CD4-positive, alpha-beta memory T cell (primary cell): ENCODE results near the gene MYBBP1A. TPM values are rescaled to one million over a fixed set of nuclear protein-coding genes. Genes with fewer than 3 reads are reported as not detected.

Source experiments
- CTCF ChIA-PET: fragments of 350-600 bp; sonication (Branson Sonifier 250); formaldehyde crosslinking; loops from one replicate; lab custom pipeline; 2021; ENCODE audit warnings: inconsistent platforms; ENCODE audit not compliant: partially characterized antibody; lab: Charles Lee
- POLR2A ChIA-PET: fragments of 350-600 bp; sonication (Branson Sonifier 250); formaldehyde crosslinking; loops from one replicate; lab custom pipeline; 2021; ENCODE audit not compliant: partially characterized antibody; lab: Charles Lee
- DNase-seq, 5 donors: peaks; one replicate each; pipeline versions ENCODE4 v3.0.0 to v3.0.0-alpha.2; 2020 to 2022; ENCODE audit warnings: mixed read lengths in 1 of 5
- H3K27ac ChIP-seq: one replicate; pipeline ENCODE4 v1.7.0; 2013; ENCODE audit warnings: low read depth, low read length
- H3K27me3 ChIP-seq: 2 replicates; pipeline ENCODE4 v1.7.0; 2013; ENCODE audit warnings: mild to moderate bottlenecking, low read length, moderate library complexity; ENCODE audit not compliant: insufficient read depth
- H3K36me3 ChIP-seq: 2 replicates; pipeline ENCODE4 v1.7.0; 2013; ENCODE audit warnings: mild to moderate bottlenecking, low read length, moderate library complexity; ENCODE audit not compliant: insufficient read depth
- H3K4me1 ChIP-seq: 2 replicates; pipeline ENCODE4 v1.7.0; 2013; ENCODE audit warnings: mild to moderate bottlenecking, low read length, moderate library complexity; ENCODE audit not compliant: insufficient read depth
- H3K4me3 ChIP-seq, 2 donors: one replicate each; pipeline ENCODE4 v1.7.0; 2013; ENCODE audit warnings: low read length in 2 of 2, mild to moderate bottlenecking in 1 of 2
- H3K9me3 ChIP-seq, 2 donors: one replicate each; pipeline ENCODE4 v1.7.0; 2013; ENCODE audit warnings: low read length in 2 of 2, control low read depth in 1 of 2; ENCODE audit not compliant: control insufficient read depth in 1 of 2
- H3K27ac Mint-ChIP-seq, 7 donors: one replicate each; pipeline ENCODE4 v1.8.0; 2020 to 2021; ENCODE audit warnings: mixed read lengths in 7 of 7, mild to moderate bottlenecking in 6 of 7, inconsistent platforms in 3 of 7, moderate library complexity in 3 of 7
- H3K27me3 Mint-ChIP-seq, 2 donors: one replicate each; pipeline ENCODE4 v1.8.0; 2020 to 2021; ENCODE audit warnings: mixed read lengths in 2 of 2
- H3K36me3 Mint-ChIP-seq, 2 donors: one replicate each; pipeline ENCODE4 v1.8.0; 2020 to 2021; ENCODE audit warnings: mixed read lengths in 2 of 2, inconsistent platforms in 1 of 2, mild to moderate bottlenecking in 1 of 2
- H3K4me1 Mint-ChIP-seq, 4 donors: one replicate each; pipeline ENCODE4 v1.8.0; 2020 to 2021; ENCODE audit warnings: mixed read lengths in 4 of 4, mild to moderate bottlenecking in 1 of 4
- H3K4me3 Mint-ChIP-seq, 8 donors: one replicate each; pipeline ENCODE4 v1.8.0; 2020 to 2021; ENCODE audit warnings: mixed read lengths in 8 of 8, mild to moderate bottlenecking in 7 of 8, moderate library complexity in 6 of 8, inconsistent platforms in 3 of 8
- H3K9me3 Mint-ChIP-seq, 8 donors: one replicate each; pipeline ENCODE4 v1.8.0; 2020 to 2021; ENCODE audit warnings: mixed read lengths in 8 of 8, mild to moderate bottlenecking in 5 of 8, inconsistent platforms in 3 of 8, moderate library complexity in 1 of 8
- intact Hi-C: fragments of 100-400 bp; cut with micrococcal nuclease; formaldehyde crosslinking; loops from one replicate; pipeline ENCODE4 v1.15.1; 2023
- polyA plus RNA-seq, 2 donors: library from polyadenylated mRNA; unstranded; fragments of 300-500 nt; fragmentation: Illumina TruSeq; gene quantifications; one replicate each; pipeline ENCODE4 v1.2.3, GENCODE V29; 2021
- total RNA-seq, 2 experiments: library from RNA; stranded (reverse); gene quantifications; one replicate each; pipeline ENCODE4 v1.2.3, GENCODE V29; 2021

The MYBBP1A gene
- total and polyA plus RNA-seq, 4 experiments from 2014 or later = 12.5 to 74.7 (median 54.3) TPM

- H3K9me3 Mint-ChIP-seq = no peaks in the 10 kb centered on the region
- H3K36me3 Mint-ChIP-seq = peaks cover 19 to 47% of the 10 kb centered on the region in 2 donors
- no peak overlapping the region for H3K27ac Mint-ChIP-seq
- H3K27ac ChIP-seq = no peak overlapping the region
- H3K4me1 ChIP-seq = no peaks in the 10 kb centered on the region
- H3K4me1 Mint-ChIP-seq = peaks cover 0 to 2% (median 0%) of the 10 kb centered on the region in 4 donors
- DNase-seq = no peak
- no peak overlapping the region for H3K4me3 Mint-ChIP-seq
- H3K4me3 ChIP-seq = no peak overlapping the region
- H3K9me3 ChIP-seq = no peaks in the 10 kb centered on the region
- H3K36me3 ChIP-seq = peaks cover 73% of the 10 kb centered on the region
- no peaks in the 10 kb centered on the region for H3K27me3 Mint-ChIP-seq
- CTCF ChIA-PET = interaction anchor here (1.7 kb wide), 1 partner anchor 19 kb away, joined by 4 read pairs; no protein-coding TSS in a partner anchor
- POLR2A ChIA-PET = interaction anchor here (1.1 kb wide), 1 partner anchor 17 kb away, joined by 3 read pairs; no protein-coding TSS in a partner anchor
- H3K27me3 ChIP-seq = no peaks in the 10 kb centered on the region
- intact Hi-C loops = no loop called here
Observed at GRCh38 chr17:4548061-4548461, 7.1 kb downstream of the MYBBP1A start.

- H3K27ac Mint-ChIP-seq = peak overlapping the region in 1 of 7 donors; percentile 23
- no peaks in the 10 kb centered on the region for H3K27me3 Mint-ChIP-seq
- H3K27ac ChIP-seq = no peak overlapping the region
- DNase-seq = no peak
- H3K4me3 ChIP-seq = no peak overlapping the region
- peaks cover 75% of the 10 kb centered on the region for H3K36me3 ChIP-seq
- CTCF ChIA-PET = no interaction called here
- intact Hi-C loops = no loop called here
- no peaks in the 10 kb centered on the region for H3K9me3 ChIP-seq
- H3K4me1 ChIP-seq = no peaks in the 10 kb centered on the region
- no peak overlapping the region for H3K4me3 Mint-ChIP-seq
- H3K9me3 Mint-ChIP-seq = no peaks in the 10 kb centered on the region
- H3K36me3 Mint-ChIP-seq = peaks cover 18 to 47% of the 10 kb centered on the region in 2 donors
- POLR2A ChIA-PET = no interaction called here
- no peaks in the 10 kb centered on the region for H3K27me3 ChIP-seq
- H3K4me1 Mint-ChIP-seq = peaks cover 0 to 2% (median 0%) of the 10 kb centered on the region in 4 donors
Observed at GRCh38 chr17:4547118-4547906, 7.9 kb downstream of the MYBBP1A start.

- Mint-ChIP-seq H3K27me3 (no peaks in the 10 kb centered on the region), H3K4me1 (no peaks in the 10 kb centered on the region), H3K36me3 (peaks cover 13 to 45% of the 10 kb centered on the region in 2 donors), H3K4me3 (no peak overlapping the region), H3K27ac (no peak overlapping the region), H3K9me3 (no peaks in the 10 kb centered on the region)
- ChIA-PET POLR2A (no interaction called here), CTCF (no interaction called here)
- Histone ChIP-seq H3K27me3 (no peaks in the 10 kb centered on the region), H3K4me3 (no peak overlapping the region), H3K4me1 (no peaks in the 10 kb centered on the region), H3K9me3 (no peaks in the 10 kb centered on the region), H3K36me3 (peaks cover 69% of the 10 kb centered on the region), H3K27ac (no peak overlapping the region)
- intact Hi-C loops = no loop called here
- DNase-seq = no peak
Observed at GRCh38 chr17:4545217-4545951, 9.8 kb downstream of the MYBBP1A start.

- Mint-ChIP-seq H3K9me3 (no peaks in the 10 kb centered on the region), H3K4me1 (no peaks in the 10 kb centered on the region), H3K4me3 (no peak overlapping the region), H3K27me3 (no peaks in the 10 kb centered on the region), H3K27ac (peak overlapping the region in 1 of 7 donors; percentile 53), H3K36me3 (peaks cover 9 to 44% of the 10 kb centered on the region in 2 donors)
- Histone ChIP-seq H3K4me3 (no peak overlapping the region), H3K9me3 (no peaks in the 10 kb centered on the region), H3K27ac (no peak overlapping the region), H3K4me1 (no peaks in the 10 kb centered on the region), H3K27me3 (no peaks in the 10 kb centered on the region), H3K36me3 (peaks cover 64% of the 10 kb centered on the region)
- CTCF ChIA-PET = no interaction called here
- no peak for DNase-seq
- POLR2A ChIA-PET = no interaction called here
- intact Hi-C loops = no loop called here
Observed at GRCh38 chr17:4544951-4545216, 10.3 kb downstream of the MYBBP1A start.

- no peak for DNase-seq
- Mint-ChIP-seq H3K27ac (peak overlapping the region in 2 of 7 donors; percentile 43 to 59), H3K4me1 (no peaks in the 10 kb centered on the region), H3K27me3 (no peaks in the 10 kb centered on the region), H3K9me3 (no peaks in the 10 kb centered on the region), H3K36me3 (peaks cover 13 to 44% of the 10 kb centered on the region in 2 donors), H3K4me3 (no peak overlapping the region)
- Histone ChIP-seq H3K4me3 (no peak overlapping the region), H3K9me3 (no peaks in the 10 kb centered on the region), H3K4me1 (no peaks in the 10 kb centered on the region), H3K36me3 (peaks cover 64% of the 10 kb centered on the region), H3K27ac (no peak overlapping the region), H3K27me3 (no peaks in the 10 kb centered on the region)
- intact Hi-C loops = no loop called here
- POLR2A ChIA-PET = no interaction called here
- CTCF ChIA-PET = no interaction called here
Observed at GRCh38 chr17:4544135-4544950, 10.8 kb downstream of the MYBBP1A start.

- Mint-ChIP-seq H3K27ac (no peak overlapping the region), H3K27me3 (no peaks in the 10 kb centered on the region), H3K36me3 (peaks cover 13 to 42% of the 10 kb centered on the region in 2 donors), H3K9me3 (no peaks in the 10 kb centered on the region), H3K4me3 (no peak overlapping the region), H3K4me1 (no peaks in the 10 kb centered on the region)
- Histone ChIP-seq H3K27ac (no peak overlapping the region), H3K27me3 (no peaks in the 10 kb centered on the region), H3K9me3 (no peaks in the 10 kb centered on the region), H3K36me3 (peaks cover 59% of the 10 kb centered on the region), H3K4me3 (no peak overlapping the region), H3K4me1 (no peaks in the 10 kb centered on the region)
- no peak for DNase-seq
- intact Hi-C loops = no loop called here
- POLR2A ChIA-PET = no interaction called here
- CTCF ChIA-PET = no interaction called here
Observed at GRCh38 chr17:4543557-4544026, 11.6 kb downstream of the MYBBP1A start.

- Mint-ChIP-seq H3K27ac (no peak overlapping the region), H3K4me1 (no peaks in the 10 kb centered on the region), H3K27me3 (no peaks in the 10 kb centered on the region), H3K4me3 (no peak overlapping the region), H3K9me3 (no peaks in the 10 kb centered on the region), H3K36me3 (peaks cover 13 to 39% of the 10 kb centered on the region in 2 donors)
- DNase-seq = no peak
- no peaks in the 10 kb centered on the region for H3K9me3 ChIP-seq
- POLR2A ChIA-PET = no interaction called here
- peaks cover 50% of the 10 kb centered on the region for H3K36me3 ChIP-seq
- H3K27me3 ChIP-seq = no peaks in the 10 kb centered on the region
- H3K4me3 ChIP-seq = no peak overlapping the region
- no peaks in the 10 kb centered on the region for H3K4me1 ChIP-seq
- intact Hi-C loops = no loop called here
- CTCF ChIA-PET = interaction anchor here (1.1 kb wide), 1 partner anchor 122 kb away, joined by 3 read pairs; no protein-coding TSS in a partner anchor
- H3K27ac ChIP-seq = no peak overlapping the region
Observed at GRCh38 chr17:4542726-4543191, 12.4 kb downstream of the MYBBP1A start.
